HG03571 (cell line): ENCODE data around the gene OR5C1.
"Not testable (repeated sequence)": the region's sequence is repeated elsewhere in the genome, so short reads cannot be mapped to it uniquely, and the experiment has no call there.

Source experiments
- ATAC-seq: cut with Tn5 transposase; IDR thresholded peaks from one replicate; pipeline ENCODE4 v1.9.1; 2021; ENCODE audit not compliant: unreplicated experiment

OR5C1 gene

DNA sequence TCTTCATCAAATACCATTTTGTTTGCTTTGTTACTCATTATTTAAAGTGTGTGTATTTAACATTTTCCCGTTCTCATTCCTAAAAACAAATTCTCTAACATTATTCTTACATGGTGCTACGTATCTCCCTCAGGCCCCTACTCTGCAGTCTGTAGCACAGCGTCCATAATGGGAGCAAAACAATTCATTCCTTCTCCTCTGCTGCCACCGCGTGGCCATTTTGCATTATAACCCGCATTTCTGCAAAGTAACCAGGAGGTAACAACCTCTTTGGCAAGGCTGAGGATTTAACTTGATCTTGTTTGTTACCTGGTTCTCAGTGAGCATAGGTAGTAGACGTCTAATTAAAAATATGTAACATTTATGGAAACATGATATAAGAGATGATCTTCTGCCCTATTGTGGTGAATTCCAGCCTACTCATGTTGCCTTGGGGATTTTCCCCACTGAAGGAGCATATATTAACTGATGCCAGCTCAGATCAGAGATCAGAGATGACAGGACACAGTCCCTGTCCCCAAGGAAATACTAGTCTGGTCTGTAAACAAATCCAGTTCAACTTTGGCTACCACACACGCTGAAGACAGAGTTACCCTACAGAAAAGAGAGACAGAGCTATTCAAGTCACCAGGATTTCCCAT is 21.7 kb downstream of the OR5C1 start:
- ATAC-seq, result peak; percentile 80

DNA sequence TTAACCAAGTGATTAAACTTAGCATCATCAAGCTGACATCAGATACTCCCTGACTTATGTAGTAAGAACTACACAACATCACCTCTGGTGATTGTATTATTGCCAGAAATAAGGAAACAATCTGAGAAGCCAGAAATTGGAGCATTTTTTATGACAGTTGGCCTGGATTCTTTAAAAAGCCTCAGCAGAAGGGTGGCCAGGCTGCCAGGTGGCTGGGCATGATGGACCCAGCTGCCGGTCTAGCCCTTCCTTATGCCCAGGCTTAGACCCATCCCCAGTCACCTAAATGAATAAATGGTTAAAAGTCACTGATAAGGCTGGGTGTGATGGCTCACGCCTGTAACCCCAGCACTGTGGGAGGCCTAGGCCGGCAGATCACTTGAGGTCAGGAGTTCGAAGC is 24.0 kb downstream of the OR5C1 start:
- ATAC-seq, result no peak

GRCh38 chr9:122814545-122814944 is 25.8 kb downstream of the OR5C1 start:
- ATAC-seq, result no peak

DNA sequence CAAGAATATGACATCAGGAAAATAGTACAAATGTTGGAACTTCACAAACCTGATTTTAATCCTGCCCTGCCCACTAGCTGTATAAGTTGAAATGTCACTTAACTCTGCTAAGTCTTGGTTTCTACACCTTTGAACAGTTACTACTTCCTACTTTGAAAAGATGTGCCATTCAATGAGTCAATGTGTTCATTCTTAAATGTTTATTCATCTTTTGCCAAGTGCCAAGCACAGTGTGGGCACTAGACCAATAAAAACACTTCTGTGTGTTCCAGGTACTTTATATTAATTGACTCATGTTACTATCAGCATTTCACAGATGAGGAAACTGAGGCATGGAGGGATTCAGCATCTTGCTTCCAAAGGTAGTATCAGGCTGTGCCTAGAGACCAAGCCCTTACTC is 26.8 kb downstream of the OR5C1 start:
- no peak for ATAC-seq

DNA sequence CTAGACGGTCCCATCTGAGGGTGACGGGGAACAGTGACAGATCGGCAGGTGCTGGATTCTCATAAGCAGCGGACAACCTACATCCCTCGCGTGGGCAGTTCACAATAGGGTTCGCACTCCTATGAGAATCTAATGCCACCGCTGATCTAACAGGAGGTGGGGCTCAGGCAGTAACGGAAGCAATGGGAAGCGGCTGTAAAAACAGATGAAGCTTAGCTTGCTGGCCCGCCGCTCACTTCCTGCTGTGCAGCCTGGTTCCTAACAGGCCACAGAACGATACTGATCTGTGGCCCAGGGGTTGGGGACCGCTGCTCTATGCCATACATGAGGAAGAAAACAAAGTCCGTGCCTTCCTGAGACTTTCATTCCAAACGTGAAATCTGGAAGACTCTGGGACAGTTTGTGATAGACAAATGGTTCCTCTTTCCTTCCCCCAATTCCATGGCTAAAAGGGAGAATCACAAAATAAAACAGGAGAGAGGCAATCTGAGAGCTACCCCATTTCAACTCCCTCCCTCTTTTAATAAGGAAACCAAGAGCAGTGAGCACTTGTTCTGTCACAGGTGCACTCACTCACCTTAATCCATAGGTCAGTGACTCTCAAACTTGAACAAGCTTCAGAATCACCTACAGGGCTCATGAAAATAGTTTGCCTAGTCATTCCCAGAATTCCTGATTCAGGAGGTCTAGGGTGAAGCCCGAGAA is 27.6 kb downstream of the OR5C1 start:
- no peak for ATAC-seq

DNA sequence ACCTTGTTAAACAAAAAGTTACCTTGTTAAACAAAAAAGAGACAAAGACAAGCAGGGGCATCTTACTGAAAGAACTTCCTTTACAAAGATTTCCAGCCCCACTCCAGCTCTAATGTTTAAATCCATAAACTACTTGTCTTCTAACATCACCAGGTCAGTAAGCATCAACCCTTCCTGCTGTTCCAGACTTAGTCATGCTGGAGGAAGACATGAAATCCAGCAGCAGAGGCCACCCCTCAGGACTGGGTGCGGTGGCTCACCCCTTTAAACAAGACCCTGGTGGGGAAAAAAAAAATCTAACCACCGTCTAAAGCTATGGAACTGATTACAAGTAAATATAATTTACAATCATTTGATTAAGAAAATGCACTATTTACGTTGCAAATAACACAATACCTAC is 30.6 kb downstream of the OR5C1 start:
- ATAC-seq, result no peak

- ATAC-seq, result no peak
Measured at GRCh38 chr9:122819791-122820489, 31.2 kb downstream of the OR5C1 start.

GRCh38 chr9:122820490-122820845 is 31.7 kb downstream of the OR5C1 start:
- ATAC-seq, result no peak

- no peak for ATAC-seq
Measured at GRCh38 chr9:122821278-122821943, 32.7 kb downstream of the OR5C1 start.

GRCh38 chr9:122822056-122822455 is 33.3 kb downstream of the OR5C1 start:
- ATAC-seq, result no peak

DNA sequence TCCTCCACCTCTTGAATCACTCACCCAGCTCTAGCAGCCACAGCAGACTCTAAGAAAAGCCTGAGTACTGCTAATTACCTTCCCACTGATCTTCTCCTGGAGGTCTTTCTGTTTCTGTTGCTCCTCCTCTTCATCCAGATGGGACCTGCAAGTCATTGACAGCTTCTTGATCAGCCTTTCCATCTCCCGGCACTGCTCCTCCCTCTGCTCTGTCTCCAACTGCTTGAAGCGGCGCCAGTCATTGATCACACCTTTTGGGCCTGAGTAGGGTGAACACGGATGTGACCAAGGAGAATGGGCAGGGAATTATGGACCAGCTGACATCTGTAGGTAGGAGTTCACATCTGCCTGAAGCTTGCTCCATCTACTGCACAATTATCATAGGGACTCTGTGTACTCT is 34.2 kb downstream of the OR5C1 start:
- no peak for ATAC-seq

- peak; percentile 15 for ATAC-seq
Measured at GRCh38 chr9:122827761-122828093, 39.0 kb downstream of the OR5C1 start.

DNA sequence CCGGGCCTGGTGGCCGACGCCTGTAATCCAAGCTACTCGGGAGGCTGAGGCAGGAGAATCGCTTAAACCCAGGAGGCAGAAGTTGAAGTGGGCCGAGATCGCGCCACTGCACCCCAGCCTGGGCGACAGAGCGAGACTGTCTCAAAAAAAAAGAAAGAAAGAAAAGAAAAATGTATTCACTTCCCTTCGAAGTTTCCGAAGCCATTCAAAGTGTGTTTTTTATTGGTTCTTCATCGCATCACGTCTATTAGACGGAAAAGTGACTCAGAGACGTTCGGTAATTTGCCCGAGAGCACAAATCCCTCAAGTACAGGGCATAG is 40.2 kb downstream of the OR5C1 start:
- not testable (repeated sequence) for ATAC-seq

- no peak for ATAC-seq
Measured at GRCh38 chr9:122832194-122832593, 43.5 kb downstream of the OR5C1 start.

DNA sequence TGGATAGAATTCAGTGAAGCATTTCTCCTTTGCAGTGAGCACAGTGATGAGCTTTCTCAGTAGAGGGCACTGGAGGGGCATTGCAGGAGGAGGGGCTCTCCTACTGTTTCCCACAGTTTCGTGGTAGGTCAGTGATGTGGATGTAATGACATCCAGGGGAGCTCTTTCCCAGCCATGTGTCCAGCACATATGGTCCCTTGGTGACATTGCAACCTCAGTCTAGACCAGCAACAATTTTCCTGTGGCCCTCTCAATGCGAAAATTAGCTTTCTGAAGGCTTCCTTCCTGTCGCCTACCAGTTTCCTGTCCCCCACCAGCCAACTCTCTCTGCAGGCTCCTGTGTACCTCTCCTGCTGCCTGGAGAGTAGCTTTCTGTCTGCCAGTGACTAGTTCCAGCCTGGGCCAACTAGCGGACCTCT is 46.6 kb downstream of the OR5C1 start:
- ATAC-seq, result no peak

- no peak for ATAC-seq
Measured at GRCh38 chr9:122837266-122837850, 48.6 kb downstream of the OR5C1 start.

DNA sequence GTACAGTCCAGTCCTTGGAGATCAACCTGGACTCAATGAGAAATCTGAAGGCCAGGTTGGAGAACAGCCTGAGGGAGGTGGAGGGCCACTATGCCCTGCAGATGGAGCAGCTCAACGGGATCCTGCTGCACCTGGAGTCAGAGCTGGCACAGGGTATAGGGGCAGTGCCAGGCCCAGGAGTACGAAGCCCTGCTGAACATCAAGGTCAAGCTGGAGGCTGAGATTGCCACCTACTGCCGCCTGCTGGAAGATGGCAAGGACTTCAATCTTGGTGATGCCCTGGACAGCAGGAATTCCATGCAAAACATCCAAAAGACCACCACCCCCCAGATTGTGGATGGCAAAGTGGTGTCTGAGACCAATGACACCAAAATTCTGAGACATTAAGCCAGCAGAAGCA is 49.7 kb downstream of the OR5C1 start:
- ATAC-seq, result not testable (repeated sequence)
